ENCODE measurements around the gene STK24. TPM values are rescaled to one million over a fixed set of nuclear protein-coding genes. Genes with fewer than 3 reads are reported as not detected.

The STK24 gene
- total and polyA plus RNA-seq, 2 of the 4 experiments (the other 2 are of a cell fraction) = 29.2 to 43.4 TPM

GRCh38 chr13:98474292-98474691 lies 102.6 kb downstream of the STK24 start:
- no peak overlapping the region for H3K9ac ChIP-seq (ENCODE audit: low read depth, low read length)
- no peak overlapping the region for H3K4ac ChIP-seq (ENCODE audit: low read depth, low read length)
- no peak overlapping the region for H3K23ac ChIP-seq (ENCODE audit: low read depth, low read length)
- H3K9me1 ChIP-seq (ENCODE audit: insufficient read depth, low read length) = peaks cover 25% of the 10 kb centered on the region
- POLR2A ChIA-PET (ENCODE audit: unreplicated experiment) = no interaction called here
- no peak overlapping the region for H2AFZ ChIP-seq (replicated peaks; ENCODE audit: low read length, poor library complexity)
- no peak overlapping the region for H4K91ac ChIP-seq (ENCODE audit: insufficient read depth, low read depth, low read length)
- no peak overlapping the region for H2AK5ac ChIP-seq (ENCODE audit: low read depth, low read length)
- in situ Hi-C loops (cut with MboI; ENCODE audit: low sequenced_read_pairs) (no loop called here), intact Hi-C loops (cut with micrococcal nuclease) (no loop called here), dilution Hi-C loops (cut with HindIII; ENCODE audit: low sequenced_read_pairs, unreplicated experiment) (loop anchor here (25.0 kb wide), 1 partner anchor 188 kb away; no protein-coding TSS in a partner anchor)
- H3K4me3 ChIP-seq (ENCODE audit: insufficient read depth, low read depth, low read length) = no peak overlapping the region
- no CpG with 5 or more reads among the region's 10 CpGs for WGBS, 2 experiments (ENCODE audit: extremely low coverage in 2 of 2, insufficient read length in 1 of 2)
- H2BK20ac ChIP-seq (ENCODE audit: low read depth, low read length) = no peak overlapping the region
- no peak overlapping the region for H2BK5ac ChIP-seq (ENCODE audit: low read depth, low read length, poor library complexity, severe bottlenecking)
- no peak for TF ChIP-seq RFX5 (IDR thresholded peaks at IDR 0.05; ENCODE audit: low read depth, low read length)
- TF ChIP-seq CEBPB (IDR thresholded peaks at IDR 0.05; ENCODE audit: low read depth, low read length) = no peak
- no peak for TF ChIP-seq SMC3 (IDR thresholded peaks at IDR 0.05; ENCODE audit: low read depth, low read length)
- no peak for TF ChIP-seq FOS (IDR thresholded peaks at IDR 0.05; ENCODE audit: low read depth, low read length)
- TF ChIP-seq RAD21 (IDR thresholded peaks at IDR 0.05; ENCODE audit: low read length) = no peak
- TF ChIP-seq MAZ (IDR thresholded peaks at IDR 0.05; ENCODE audit: borderline replicate concordance, low read depth, low read length) = no peak
- DNase-seq = no peak
- H3K27me3 ChIP-seq (ENCODE audit: control insufficient read depth, insufficient read depth, low read length) = no peaks in the 10 kb centered on the region
- BruUV-seq (replicated peaks) = no TSS peak
- ATAC-seq (ENCODE audit: low read depth) = no peak
- no peak overlapping the region for H3K56ac ChIP-seq (ENCODE audit: extremely low read depth, insufficient read depth, low read length)
- no peak overlapping the region for H3K14ac ChIP-seq (replicated peaks; ENCODE audit: low read depth, low read length)
- no peak overlapping the region for H3K27ac ChIP-seq (ENCODE audit: insufficient read depth, low read length)
- H2BK120ac ChIP-seq (ENCODE audit: low read depth, low read length) = no peak overlapping the region
- CTCF ChIA-PET = no interaction called here
- peaks cover 24% of the 10 kb centered on the region; the same call in 1 of the 2 replicates for H4K20me1 ChIP-seq (ENCODE audit: insufficient read depth, low read length)
- no peak overlapping the region for H3K18ac ChIP-seq (ENCODE audit: low read depth, low read length)
- no peak overlapping the region for H2BK15ac ChIP-seq (ENCODE audit: low read depth, low read length)
- H4K8ac ChIP-seq (ENCODE audit: low read depth in 2 of 2, low read length in 2 of 2) = no peak overlapping the region
- H3K4me1 ChIP-seq (ENCODE audit: control insufficient read depth, insufficient read depth, low read length) = peaks cover 15% of the 10 kb centered on the region
- H3K9me3 ChIP-seq (ENCODE audit: control insufficient read depth, insufficient read depth, low read length) = no peaks in the 10 kb centered on the region
- H3K4me2 ChIP-seq (ENCODE audit: low read depth, low read length) = no peak overlapping the region
- no peak overlapping the region for H2AK9ac ChIP-seq (replicated peaks; ENCODE audit: low read depth, low read length, poor library complexity)
- peaks cover 26 to 92% of the 10 kb centered on the region in 2 experiments for H3K79me1 ChIP-seq (ENCODE audit: low read depth in 1 of 2, low read length in 2 of 2)
- H3K36me3 ChIP-seq (ENCODE audit: control insufficient read depth, insufficient read depth, low read length) = peaks cover 31% of the 10 kb centered on the region
- no peak overlapping the region for H4K5ac ChIP-seq (ENCODE audit: low read depth, low read length)
